Limb (tissue), 2 donors: ENCODE results near the gene SNAI3.

ENCODE experiments used
- DNase-seq, 2 donors: peaks; one replicate each; pipeline ENCODE4 v3.0.0-alpha.2; 2016; ENCODE audit errors: extremely low spot score in 2 of 2

Gene SNAI3

DNA sequence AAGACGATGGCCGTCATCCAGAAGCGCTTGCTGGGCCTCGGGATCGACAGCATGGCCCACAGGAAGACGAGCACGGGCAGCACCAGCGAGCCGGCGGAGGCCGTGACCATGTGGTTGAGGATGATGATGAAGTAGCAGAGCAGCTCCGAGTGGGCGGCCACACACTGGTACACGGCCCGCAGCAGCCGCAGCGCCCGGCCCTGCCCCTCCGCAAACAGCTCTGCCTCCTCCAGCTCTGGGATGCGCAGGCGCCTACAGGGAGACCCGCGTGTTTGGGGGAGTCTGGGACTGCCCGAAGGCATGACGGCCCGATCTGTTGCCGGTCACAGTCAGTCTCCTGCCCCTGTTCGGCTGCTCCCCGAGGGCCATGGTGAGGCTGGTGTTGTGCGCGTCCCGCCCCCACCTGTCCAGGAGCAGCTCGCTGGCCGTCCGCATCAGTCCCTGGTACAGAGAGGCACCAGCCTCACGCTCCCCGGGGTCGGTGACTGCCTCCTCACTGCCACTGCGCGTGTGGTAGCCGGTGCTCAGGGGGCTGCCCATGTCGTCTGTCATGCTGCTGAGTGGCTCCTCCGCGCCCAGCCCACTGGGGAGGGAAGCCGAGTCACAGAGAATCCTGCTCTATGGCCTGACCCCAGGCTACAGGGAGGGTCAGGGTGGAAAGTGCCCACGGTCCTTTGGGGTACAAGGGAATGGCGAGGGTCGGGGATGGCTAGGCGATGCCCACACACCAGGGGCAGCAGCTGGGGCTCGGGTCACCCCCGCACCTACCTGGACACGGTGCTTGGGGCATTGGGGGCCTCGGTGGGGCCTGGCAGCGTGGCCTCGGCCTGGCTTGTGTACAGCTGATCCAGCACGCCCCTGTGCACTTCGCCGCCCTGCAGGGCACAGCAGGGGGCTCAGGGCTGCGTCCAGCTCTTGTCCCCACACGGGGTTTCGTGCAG lies 35.8 kb upstream of the SNAI3 start:
- no peak for DNase-seq

DNA sequence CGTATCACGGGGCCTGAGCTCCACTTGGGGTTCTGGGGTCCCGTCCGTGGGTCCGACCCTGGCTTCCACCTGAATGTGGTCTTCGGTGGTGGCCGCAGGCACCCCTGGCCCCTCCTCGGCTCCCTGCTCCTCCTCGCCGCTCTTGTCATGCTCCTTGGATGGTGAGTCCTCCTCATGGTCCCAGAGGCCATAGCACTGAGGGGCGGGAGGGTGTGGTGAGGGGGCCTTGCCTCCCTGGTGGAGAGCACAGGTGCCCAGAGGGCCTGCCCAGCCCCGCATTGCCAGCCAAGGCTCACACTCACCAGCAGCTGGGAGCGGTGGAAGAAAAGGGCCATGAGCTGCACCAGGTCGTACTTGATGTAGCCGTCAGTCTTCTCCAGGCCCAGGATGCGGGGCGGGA lies 34.9 kb upstream of the SNAI3 start:
- DNase-seq, result no peak

DNA sequence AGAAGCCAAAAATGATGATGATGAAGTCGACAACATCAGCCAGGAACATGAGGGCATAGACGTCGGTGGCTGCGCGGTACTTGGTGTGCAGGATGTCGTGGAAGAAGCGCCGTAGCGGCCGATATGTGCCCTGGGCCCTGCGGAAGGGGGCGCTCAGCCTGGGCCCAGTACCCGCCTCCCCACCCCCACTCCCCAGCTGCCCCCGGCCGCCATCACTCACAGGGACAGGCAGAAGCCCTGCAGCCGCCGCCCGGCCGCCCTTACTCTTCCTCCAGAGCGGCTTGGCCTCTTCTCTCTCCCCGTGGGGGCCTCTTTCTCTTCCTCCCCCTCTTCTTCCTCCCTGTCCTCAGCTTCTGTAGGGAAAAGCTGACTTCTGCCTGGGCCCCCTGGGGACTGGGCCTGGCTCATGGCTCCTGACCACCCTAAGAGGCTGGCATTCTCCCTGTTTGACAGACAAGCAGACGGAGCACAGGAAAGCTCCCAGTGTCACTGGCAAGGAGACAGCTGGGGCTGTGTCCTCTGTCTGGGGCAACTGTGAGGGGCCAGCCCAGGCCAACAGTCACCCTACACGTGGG lies 34.2 kb upstream of the SNAI3 start:
- DNase-seq, result no peak

DNA sequence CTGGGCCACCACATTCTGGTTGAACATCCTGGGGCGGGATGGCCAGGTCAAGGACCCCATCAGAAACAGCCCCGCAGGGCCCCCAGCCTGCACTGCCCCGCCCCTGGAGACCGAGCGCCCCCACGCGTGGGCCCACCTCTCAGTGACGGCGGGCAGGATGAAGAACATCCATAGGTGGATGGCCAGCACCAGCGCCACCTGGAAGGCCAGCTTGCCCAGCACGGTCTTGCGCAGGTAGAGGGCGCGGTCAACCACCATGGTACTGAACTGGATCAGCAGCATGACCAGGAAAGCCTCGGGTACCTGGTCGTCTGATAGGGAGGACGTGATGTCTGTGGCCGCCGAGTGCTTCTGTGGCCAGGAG lies 33.6 kb upstream of the SNAI3 start:
- DNase-seq, result no peak

DNA sequence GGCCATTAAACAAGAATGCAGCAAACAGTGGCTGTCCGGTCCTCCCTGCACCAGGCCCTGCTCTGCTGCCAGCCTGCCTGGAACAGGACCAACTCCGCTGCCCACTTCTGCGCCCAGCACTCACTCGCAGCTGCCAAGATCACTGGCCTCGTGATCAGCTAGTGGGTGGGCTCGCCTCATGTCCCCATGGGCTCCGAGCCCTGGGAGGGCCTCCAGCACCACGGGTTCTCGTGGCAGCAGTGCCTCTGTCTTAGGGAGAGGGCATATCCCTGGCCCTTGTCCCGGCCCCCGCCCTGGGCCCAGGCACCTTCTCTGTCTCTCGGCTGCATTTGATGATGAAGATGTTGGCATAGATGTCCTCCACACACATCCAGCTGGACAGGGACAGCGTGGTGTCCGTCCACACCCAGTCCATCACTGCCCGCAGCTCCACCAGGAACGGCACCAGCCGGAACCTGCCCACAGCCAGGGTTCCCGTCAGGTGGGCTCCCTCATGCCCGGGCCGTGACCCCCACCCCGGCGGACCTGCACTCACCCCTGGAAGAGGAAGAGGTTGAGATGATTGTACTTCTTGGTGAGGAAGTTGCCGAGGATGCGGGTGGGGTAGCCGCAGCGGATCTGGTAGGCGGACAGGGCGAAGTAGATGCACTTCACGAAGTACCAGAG lies 33.1 kb upstream of the SNAI3 start:
- DNase-seq, result no peak

DNA sequence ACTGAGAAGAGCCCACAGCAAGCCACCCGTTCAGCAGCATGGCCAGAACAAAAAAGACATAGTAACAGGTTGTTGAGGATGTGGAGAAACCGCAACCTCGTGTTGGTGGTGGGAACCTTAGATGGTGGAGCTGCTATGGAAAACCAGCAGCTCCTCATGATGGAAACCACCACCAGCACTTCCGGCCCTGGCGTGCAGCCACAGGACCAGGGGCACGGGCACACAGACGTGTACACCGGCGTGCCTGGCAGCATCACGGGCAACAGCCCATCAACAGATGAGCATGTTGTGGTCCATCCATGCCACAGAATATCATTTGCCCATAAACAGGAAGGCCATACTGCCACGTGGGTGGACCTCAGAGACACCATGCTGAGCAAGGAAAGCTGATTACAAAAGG lies 31.9 kb upstream of the SNAI3 start:
- DNase-seq, result no peak

DNA sequence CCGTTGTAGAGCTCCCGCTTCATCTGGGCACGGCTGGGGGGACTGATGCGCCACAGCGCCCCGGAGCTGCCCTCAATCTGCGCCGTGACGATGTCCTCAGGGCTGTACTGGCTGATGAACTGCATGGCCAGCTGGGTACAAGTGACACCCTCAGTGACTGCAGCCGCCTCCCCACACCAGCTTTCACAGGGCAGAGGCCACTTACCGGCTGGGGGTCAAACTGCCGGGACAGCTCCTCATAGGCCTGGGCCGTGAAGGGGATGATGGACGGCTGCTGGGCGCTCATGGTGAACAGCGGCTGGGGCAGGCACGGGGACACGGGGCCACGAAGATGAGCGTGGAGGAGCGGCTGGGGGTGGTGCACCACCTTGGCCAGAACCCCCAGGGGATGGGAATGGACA lies 30.3 kb upstream of the SNAI3 start:
- no peak for DNase-seq

DNA sequence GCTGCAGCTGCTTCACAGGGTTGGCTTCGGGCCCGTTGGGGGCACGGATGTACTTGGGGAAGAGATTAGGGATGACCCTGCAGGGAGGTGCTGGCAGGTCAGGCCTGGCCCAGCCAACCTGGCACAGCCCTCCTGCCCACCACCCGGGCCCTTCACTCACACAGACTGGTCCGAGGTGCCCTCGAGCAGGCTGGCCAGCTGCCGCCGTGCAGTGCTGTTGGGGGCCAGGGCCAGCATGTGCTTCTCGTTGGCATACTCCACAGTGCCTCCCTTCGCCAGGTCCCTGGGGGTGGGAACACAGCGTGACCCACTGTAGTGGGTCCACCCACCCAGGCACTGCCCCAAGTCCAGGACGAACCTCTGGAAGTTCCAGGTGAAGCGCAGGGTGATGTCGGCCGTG lies 29.9 kb upstream of the SNAI3 start:
- no peak for DNase-seq

DNA sequence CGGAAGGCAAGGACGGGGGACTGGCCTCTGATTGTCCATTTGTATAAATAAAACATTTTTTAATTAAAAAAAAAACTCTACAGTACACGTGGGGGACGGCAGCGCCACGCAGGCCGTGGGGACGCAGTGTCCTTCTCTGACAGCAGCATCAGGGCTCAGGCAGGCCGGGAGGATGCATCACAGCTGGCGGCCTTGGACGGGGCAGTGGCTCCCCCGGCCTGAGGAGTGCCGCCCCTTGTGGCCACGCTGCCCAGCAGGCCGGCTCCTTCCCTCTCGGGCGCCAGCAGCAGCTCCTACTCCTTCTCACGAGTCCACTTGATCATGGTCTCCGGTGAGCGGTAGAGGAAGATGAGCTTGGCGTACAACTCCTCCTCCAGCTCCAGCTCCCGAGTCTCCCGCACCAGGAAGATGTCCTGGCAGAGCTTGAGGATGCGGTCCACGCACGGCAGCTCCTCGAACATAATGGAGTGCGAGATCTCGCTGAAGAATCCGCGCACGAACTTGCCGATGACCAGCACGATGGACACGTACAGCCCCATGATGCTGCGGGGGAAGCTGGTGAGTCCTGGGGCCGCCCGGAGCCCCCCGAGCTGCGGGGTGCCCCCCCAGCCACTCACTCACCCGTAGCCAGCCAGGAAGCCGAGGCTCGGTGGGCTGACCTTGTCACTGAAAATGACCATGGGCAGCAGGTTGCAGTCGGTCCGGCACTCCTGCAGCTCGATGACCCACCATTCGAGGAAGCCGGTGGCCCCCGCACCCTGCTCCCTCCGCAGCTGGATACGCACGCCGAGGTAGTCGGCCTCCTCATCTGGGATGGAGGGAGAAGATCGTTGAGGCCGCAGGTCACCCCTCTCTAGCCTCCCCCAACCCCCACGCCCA lies 29.2 kb upstream of the SNAI3 start:
- DNase-seq, result no peak

DNA sequence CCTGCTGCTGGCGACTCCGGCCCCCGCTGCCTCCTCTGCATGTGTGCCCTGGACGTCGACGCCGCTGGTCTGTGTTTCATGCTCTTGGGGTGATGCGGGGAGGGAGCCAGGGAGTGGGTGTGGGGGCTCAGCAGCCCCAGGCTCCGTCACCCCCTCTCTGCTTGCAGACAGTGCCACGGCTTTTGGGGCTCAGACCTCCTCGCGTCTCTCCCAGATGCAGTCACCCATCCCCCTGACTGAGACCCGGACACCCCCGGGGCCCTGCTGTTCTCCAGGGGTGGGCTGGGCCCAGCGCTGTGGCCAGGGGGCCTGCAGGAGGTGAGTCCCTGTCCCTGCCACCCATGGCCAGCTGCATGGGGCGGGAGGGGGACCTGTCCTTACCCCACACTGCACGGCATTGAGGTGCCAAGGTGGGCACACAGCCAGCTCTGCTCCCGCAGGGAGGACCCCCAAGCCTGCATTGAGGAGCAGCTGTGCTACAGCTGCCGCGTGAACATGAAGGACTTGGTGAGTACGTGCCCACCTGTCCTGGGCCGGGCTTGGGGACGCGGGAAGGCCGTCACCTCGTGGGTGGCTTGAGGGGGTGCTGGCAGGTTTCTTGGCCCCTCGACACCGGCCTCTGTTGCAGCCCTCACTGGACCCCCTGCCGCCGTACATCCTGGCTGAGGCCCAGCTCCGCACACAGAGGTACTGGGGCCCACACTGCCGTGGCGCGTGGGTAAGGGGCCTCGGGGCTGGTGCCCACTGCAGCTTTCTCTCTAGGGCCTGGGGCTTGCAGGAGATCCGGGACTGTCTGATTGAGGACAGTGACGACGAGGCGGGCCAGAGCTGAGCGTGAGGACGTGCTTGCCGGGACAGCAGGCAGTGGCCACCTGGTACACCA lies 28.4 kb upstream of the SNAI3 start:
- no peak for DNase-seq

DNA sequence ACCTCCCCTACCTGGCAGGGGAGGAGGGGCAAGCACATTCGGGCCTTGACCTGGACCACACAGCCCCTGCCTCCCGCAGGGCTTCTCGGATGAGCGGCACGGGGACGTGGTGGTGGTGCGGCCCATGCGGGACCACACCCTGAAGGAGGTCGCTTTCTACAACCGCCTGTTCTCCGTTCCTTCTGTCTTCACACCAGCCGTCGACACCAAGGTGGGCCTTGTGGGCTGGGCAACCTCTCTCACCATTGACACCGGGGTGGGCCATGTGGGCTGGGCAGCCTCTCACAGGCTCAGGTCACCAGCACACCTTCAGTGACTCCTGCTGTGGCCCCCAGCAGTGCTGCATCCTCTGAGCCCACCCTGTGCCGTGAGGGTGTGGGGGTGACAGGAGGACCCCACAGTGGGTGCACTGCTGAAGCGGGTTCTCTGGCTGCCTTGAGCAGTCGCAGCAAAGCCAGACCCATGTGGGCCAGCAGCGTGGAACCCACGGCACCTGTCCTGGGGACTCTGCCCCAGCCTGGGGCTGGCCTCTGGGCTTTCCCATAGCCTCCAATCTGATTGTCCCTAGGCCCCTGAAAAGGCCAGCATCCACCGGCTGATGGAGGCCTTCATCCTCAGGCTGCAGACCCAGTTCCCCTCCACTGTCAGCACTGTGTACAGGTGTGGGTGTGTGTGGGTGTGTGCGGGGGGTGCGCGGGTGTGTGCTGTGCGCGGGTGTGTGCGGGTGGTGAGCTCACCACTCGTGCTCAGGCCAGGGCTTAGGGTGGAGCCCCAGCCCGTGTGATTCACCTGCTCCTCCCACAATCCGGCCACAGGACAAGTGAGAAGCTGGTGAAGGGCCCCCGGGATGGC lies 27.5 kb upstream of the SNAI3 start:
- no peak for DNase-seq

DNA sequence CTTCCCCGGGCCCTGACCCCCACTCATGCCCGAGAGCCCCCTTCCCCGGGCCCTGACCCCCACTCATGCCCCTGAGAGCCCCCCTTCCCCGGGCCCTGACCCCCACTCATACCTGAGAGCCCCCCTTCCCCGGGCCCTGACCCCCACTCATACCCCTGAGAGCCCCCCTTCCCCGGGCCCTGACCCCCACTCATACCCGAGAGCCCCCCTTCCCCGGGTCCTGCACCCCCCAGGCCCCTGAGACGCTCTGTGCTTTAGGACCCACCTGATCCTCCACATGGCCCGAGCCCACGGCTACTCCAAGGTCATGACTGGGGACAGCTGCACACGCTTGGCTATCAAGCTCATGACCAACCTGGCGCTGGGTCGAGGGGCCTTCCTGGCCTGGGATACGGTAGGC lies 26.7 kb upstream of the SNAI3 start:
- DNase-seq, result no peak

DNA sequence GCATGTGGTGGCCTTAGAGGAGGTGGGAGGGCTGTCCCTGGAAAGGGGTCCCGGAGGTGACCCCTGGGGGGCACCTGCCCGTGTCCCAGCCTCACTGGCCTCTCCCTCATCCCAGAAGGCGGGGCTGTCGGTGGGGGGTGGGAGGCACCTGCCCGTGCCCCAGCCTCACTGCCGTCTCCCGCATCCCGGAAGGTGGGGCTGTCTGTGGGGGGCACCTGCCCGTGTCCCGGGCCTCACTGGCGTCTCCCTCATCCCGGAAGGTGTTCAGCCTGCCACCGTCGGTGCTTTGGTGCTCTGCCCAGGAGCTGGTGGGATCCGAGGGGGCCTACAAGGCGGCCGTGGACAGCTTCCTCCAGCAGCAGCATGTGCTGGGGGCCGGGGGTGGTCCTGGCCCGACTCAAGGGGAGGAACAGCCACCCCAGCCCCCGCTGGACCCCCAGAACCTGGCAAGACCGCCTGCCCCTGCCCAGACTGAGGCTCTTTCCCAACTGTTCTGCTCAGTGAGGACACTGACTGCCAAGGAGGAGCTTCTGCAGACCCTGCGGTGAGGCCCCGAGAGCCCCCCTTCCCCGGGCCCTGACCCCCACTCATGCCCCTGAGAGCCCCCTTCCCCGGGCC lies 26.2 kb upstream of the SNAI3 start:
- DNase-seq, result no peak

DNA sequence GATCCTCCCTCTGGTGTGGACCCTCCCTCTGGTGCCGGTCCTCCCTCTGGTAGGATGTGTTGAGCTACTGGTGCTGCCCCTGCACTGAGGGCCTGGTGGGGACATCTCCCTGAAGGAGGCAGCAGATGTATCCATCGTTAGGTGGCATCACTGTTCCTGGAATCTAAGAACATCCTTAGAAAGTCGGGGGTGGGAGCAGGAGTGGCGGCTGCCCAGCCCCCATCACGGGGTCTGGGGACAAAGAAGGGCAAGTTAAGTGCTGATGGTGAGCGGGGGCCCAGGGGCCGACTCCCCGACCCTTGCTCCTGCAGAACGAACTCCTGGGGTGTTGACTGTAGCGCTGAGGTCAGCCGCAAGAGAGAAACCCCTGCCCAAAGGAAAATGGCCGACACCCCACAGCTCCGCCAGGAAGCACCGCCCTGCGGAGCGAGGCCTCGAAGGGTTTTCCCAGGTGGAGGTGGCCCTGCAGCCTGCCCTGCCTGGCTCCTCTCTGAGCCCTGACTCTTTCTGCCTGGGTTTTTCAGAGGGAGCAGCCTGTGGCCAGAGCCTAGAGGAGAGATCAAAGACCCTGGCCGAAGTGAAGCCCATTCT lies 25.5 kb upstream of the SNAI3 start:
- no peak for DNase-seq

DNA sequence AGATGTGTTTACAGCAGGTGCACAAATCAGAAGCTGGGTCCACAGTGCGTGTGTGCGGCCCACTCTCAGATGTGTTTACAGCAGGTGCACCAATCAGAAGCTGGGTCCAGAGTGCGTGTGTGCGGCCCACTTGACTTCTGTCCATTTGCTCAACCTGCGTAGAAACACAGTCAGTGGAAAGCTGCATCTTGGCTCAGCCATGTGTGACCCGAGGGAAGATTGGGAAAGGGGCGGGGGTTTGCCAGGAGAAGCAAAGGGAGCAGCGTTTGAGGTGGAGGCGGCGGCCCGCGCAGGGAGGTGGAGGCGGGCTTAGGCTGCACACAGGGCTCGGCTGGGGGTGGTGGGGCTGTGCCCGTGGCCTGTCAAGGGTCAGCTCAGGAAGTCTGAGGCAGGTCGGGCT lies 24.2 kb upstream of the SNAI3 start:
- no peak for DNase-seq

DNA sequence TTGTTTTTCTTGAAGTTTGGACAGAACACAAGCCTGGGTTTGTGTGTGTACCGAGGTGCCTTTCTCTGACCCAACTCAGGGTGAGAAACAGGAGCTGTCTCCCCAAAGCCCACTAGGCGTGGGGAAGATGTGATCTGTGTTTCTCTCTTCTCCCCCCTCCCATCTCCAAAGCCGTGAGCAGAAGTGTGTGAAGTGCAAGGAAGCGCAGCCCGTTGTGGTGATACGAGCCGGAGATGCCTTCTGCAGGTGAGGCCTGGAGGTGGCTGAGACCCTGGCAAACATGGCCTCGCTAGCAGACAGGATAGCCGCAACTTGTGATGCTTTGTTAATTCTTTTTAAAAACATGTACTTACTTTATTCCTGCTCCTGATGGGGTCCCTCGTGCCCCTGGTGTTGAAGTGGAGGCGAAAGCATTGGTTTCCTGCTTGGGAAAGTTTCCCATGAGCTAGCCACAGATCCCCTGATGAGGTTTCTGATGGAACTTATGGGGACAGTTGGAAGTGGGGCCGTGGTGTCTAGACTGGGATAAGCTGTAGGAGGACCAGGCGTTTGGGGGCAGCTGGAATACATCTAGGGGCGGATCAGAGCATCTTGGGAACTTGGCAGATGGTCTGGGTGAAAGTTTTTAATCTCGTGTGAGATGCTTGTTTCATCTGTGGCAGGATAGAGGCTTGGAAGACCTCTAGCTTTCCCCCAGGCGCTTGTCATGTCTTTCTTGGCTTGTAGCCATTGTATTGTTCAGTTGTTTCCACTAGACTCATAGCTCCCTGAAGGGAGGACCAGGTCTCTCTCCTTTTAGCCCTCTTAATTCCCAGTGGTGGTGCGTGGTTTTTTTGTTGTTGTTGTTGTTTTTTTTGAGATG lies 20.9 kb upstream of the SNAI3 start:
- DNase-seq, result no peak

DNA sequence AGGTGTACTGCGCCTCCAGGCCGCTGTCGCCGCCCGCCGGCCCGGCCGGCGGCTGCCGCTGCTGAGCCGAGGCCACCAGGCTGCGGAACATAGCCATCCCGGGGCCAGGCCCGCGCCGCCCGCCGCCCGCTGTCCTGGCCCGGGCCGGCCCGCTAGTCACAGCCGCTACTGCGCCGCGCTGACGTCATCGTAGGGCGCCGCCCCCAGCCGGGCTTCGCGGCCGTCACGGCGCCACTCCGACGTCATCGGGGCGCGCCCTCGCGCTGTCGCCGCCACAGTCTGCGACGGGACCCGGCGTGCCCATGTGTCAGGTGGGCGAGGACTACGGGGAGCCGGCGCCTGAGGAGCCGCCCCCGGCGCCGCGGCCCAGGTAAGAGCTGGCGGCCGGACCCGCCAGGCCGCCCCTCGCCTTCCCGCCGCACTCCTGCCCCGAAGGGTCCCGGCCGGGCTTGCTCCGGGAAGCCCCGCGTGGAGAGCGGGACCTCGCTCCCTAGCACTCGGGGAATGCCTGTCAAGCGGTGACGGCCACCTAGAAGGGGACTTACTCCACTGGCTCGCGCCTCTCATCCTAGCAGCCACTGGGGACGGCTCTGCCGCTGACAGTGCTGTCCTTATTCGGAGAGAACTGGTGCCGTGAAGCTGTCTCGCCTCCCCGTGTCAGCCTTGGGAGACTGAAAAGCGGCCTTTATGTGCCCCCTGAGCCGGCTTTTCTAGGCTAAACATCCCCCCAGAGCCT lies 20.1 kb upstream of the SNAI3 start, which contains the start of the genes CTU2 and RNF166:
TSS of gene CTU2 (plus strand) at position 275 of the 736 bp plus-strand sequence. CDS start at position 303, 28 bp downstream.
TSS of gene RNF166 (minus strand) at position 180 of the 736 bp plus-strand sequence. CDS start at position 97, 83 bp downstream.
- peak; percentile 91 to 94 for DNase-seq
